Fibroblast of the aortic adventitia (primary cell): ENCODE results near the gene DYNLL1. TPM values are rescaled to one million over a fixed set of nuclear protein-coding genes. Genes with fewer than 3 reads are reported as not detected.

Experiments
- DNase-seq: peaks from one replicate; pipeline ENCODE4 v3.0.0-alpha.2; 2010; ENCODE audit warnings: low read depth
- H3K4me3 ChIP-seq: 2 replicates; pipeline ENCODE4 v1.5.1; 2011; ENCODE audit warnings: low read depth, mild to moderate bottlenecking, control low read depth, low read length, moderate library complexity
- CTCF ChIP-seq: IDR thresholded peaks from 2 replicates; pipeline ENCODE4 v1.5.1; 2011; ENCODE audit warnings: mild to moderate bottlenecking, low read length, control low read depth, inconsistent platforms; ENCODE audit not compliant: insufficient read depth
- total RNA-seq: library from RNA; depleted of rRNA; stranded (reverse); fragments of >200 nt; gene quantifications from 2 replicates; pipeline ENCODE4 v1.2.3, GENCODE V29; 2012; ENCODE audit warnings: low replicate concordance

DYNLL1 gene
- total RNA-seq, 1 donor, result 453 TPM

- H3K4me3 ChIP-seq, result peak within 1 kb of the TSS; percentile 83
- DNase-seq, result peak; percentile 93
- no peak for TF ChIP-seq CTCF
Observed at GRCh38 chr12:120534203-120534702, 38.3 kb downstream of the DYNLL1 start, which contains the start of gene RNF10. RNF10 (plus strand) TSS chr12:120534356; CDS start chr12:120534812, 456 bp downstream.

GRCh38 chr12:120534703-120535655 lies 39.1 kb downstream of the DYNLL1 start:
- TF ChIP-seq CTCF, result no peak
- peak; percentile 80 for DNase-seq

GRCh38 chr12:120536064-120536791 lies 40.3 kb downstream of the DYNLL1 start:
- no peak for TF ChIP-seq CTCF
- DNase-seq, result no peak
- peak overlapping the region; percentile 83 for H3K4me3 ChIP-seq

More at GRCh38 chr12:120534703-120535655, 39.1 kb downstream of the DYNLL1 start:
- H3K4me3 ChIP-seq, result peak overlapping the region; percentile 83

GRCh38 chr12:120537856-120538220 lies 41.9 kb downstream of the DYNLL1 start:
- TF ChIP-seq CTCF, result no peak
- no peak for DNase-seq
- peak overlapping the region; percentile 32 for H3K4me3 ChIP-seq

GRCh38 chr12:120538281-120539156 lies 42.6 kb downstream of the DYNLL1 start:
- DNase-seq, result peak; percentile 71
- peak overlapping the region; percentile 32 for H3K4me3 ChIP-seq
- TF ChIP-seq CTCF, result no peak

GRCh38 chr12:120539303-120539702 lies 43.4 kb downstream of the DYNLL1 start:
- no peak for TF ChIP-seq CTCF
- DNase-seq, result peak; percentile 48
- no peak overlapping the region for H3K4me3 ChIP-seq
